CD4-positive, alpha-beta T cell treated with Interleukin-17A for 4 hours (primary cell): Measurements from ENCODE around the gene RFXAP.

Experiments
- DNase-seq: peaks from one replicate; pipeline ENCODE4 v3.0.0-alpha.2; 2020; ENCODE audit warnings: mixed read lengths

RFXAP gene

GRCh38 chr13:36870050-36870692 lies 51.1 kb downstream of the RFXAP start:
- no peak for DNase-seq

DNA sequence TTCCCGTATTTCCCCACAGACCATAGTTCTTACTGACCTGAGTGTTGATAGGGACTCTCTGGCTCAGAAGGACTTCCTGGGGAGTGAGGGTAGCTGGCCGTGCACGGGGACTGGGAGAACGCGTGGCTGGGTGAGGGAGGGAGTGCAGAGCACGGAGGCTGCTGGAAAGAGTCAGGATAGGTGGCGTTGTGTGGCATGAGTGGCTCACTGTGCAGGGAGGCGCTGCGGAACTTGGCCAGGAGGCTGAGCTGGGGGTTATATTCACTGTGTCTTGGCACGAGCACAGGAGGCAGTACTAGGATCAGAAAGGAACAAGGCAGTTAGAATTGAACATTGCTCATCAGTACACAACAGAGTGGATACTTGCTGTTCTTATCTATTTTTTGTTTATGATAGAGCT lies 53.6 kb downstream of the RFXAP start:
- DNase-seq = no peak

- no peak for DNase-seq
Measured at GRCh38 chr13:36875431-36875830, 56.4 kb downstream of the RFXAP start.

DNA sequence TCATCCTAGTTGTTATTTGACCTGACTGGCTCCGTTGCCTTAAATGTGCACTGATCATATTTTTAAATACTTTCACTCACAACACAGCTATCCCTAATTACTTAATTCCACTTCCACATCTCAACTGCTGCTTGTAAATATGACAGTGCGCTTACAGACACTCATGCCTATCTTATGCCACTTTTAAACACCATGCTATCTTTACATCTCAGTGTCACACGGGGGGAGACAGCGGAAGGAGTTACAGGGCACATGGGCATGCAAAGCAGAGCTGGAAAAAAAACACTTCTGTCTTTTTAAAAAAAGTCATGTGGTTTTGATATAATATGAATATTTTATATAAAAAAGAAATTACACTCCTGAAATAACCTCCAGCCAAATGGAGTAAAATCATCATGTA lies 56.9 kb downstream of the RFXAP start:
- DNase-seq = no peak
